Smooth muscle cell (in vitro differentiated cells): ENCODE data around the gene MSH2. TPM values are rescaled to one million over a fixed set of nuclear protein-coding genes. Genes with fewer than 3 reads are reported as not detected.

Experiments used
- DNase-seq: peaks from one replicate; lab custom pipeline; 2025; ENCODE audit not compliant: unreplicated experiment; lab: John Stamatoyannopoulos, UW
- H2AFZ ChIP-seq: fragments of 200-600 bp; sonication (generic); 2 replicates; pipeline ENCODE4 v1.6.0; 2016; ENCODE audit warnings: antibody characterized with exemption, low read depth, mild to moderate bottlenecking
- H3F3A ChIP-seq: fragments of 200-600 bp; sonication (generic); 2 replicates; pipeline ENCODE4 v1.6.0; 2017; ENCODE audit warnings: antibody characterized with exemption, low read depth
- H3K27ac ChIP-seq: fragments of 200-600 bp; sonication (generic); 2 replicates; pipeline ENCODE4 v1.5.1; 2016; ENCODE audit warnings: low read depth, mild to moderate bottlenecking
- H3K27me3 ChIP-seq: fragments of 200-600 bp; sonication (generic); 2 replicates; pipeline ENCODE4 v1.6.1; 2016; ENCODE audit warnings: low read depth, mild to moderate bottlenecking
- H3K36me3 ChIP-seq: fragments of 200-600 bp; sonication (generic); 2 replicates; pipeline ENCODE4 v1.5.1; 2016; ENCODE audit warnings: low read depth
- H3K4me1 ChIP-seq: fragments of 200-600 bp; sonication (generic); 2 replicates; pipeline ENCODE4 v1.5.1; 2016; ENCODE audit warnings: low read depth
- H3K4me2 ChIP-seq: fragments of 200-600 bp; sonication (generic); 2 replicates; pipeline ENCODE4 v1.6.0; 2016; ENCODE audit warnings: mild to moderate bottlenecking
- H3K4me3 ChIP-seq: fragments of 200-600 bp; sonication (generic); 2 replicates; pipeline ENCODE4 v1.5.1; 2016; ENCODE audit warnings: mild to moderate bottlenecking
- H3K79me2 ChIP-seq: fragments of 200-600 bp; sonication (generic); 2 replicates; pipeline ENCODE4 v1.6.0; 2016; ENCODE audit warnings: low read depth, mild to moderate bottlenecking
- H3K9ac ChIP-seq: fragments of 200-600 bp; sonication (generic); 2 replicates; pipeline ENCODE4 v1.6.0; 2016; ENCODE audit warnings: low read depth
- H3K9me3 ChIP-seq: fragments of 200-600 bp; sonication (generic); replicated peaks from 2 replicates; pipeline ENCODE4 v1.5.1; 2016; ENCODE audit warnings: low read depth
- H4K20me1 ChIP-seq: fragments of 200-600 bp; sonication (generic); 2 replicates; pipeline ENCODE4 v1.6.0; 2016; ENCODE audit warnings: low read depth
- WGBS: methylation state at CpG from one replicate; pipeline ENCODE4 v1.1.7; 2016; ENCODE audit warnings: low lambda C conversion rate; 5-methylcytosine and 5-hydroxymethylcytosine counted together
- microRNA counts: library from miRNA; unstranded; fragments of <30 nt; microRNA quantifications from one replicate; lab custom pipeline; 2016
- microRNA-seq: library from miRNA; unstranded; fragments of <30 nt; microRNA quantifications from one replicate; pipeline ENCODE4, GENCODE V29; 2016; ENCODE audit warnings: borderline number of aligned reads
- polyA plus RNA-seq: library from polyadenylated mRNA; unstranded; fragments of >200 nt; fragmentation: Nextera tagmentation; extraction: Ambion mirVana; gene quantifications from 2 replicates; pipeline ENCODE4 v1.2.1, GENCODE V29; 2016
- small RNA-seq: library from RNA; depleted of rRNA; stranded (forward); fragments of <200 nt; gene quantifications from one replicate; pipeline ENCODE3, GENCODE V24; 2014
- total RNA-seq: library from RNA; depleted of rRNA; stranded (reverse); fragments of >200 nt; gene quantifications from 2 replicates; pipeline ENCODE4 v1.2.3, GENCODE V29; 2014
- TF ChIP-seq, protein P1 (sequence below): fragments of 200-600 bp; sonication (generic); IDR thresholded peaks from 2 replicates; pipeline ENCODE4 v1.5.1; 2017; ENCODE audit warnings: borderline replicate concordance, mild to moderate bottlenecking, antibody characterized with exemption; ENCODE audit not compliant: insufficient read depth, poor library complexity, severe bottlenecking

Gene MSH2
- total and polyA plus RNA-seq, 2 experiments from 2014 or later, result 21.3 to 35.6 TPM

DNA sequence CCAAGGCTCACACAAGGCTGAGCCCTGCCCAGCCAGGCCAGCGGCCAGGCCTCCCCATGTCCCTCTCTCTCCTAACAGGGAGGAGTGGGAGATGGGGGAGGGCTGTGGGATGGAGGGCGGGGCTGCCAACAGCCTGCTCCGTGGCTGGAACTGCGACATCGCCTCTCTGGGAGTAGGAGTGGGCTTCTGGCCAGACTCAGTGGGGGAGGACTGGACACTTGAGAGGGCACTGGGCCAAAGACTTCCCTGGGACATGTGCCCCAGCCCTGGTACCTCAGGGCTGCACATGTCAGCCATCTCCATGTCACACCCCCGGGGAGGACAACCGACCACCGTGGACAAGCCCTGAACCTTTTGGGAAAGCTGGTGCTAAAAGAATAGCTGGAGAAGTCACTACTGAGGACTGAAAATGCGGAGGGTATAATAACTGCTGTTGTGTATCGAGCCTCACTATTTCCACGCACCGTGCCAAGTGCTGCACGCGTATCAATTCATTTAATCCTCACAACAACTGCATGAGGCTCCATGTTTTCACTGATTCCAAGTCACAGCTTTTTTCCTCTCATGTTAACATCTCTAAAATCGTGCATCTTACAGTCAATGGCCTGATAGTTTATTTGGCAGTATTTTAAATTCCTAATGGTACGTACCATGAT, 127.3 kb downstream of the MSH2 start:
- Histone ChIP-seq H3F3A (peaks cover 11% of the 10 kb centered on the region), H3K9me3 (no peaks in the 10 kb centered on the region), H3K4me2 (no peak overlapping the region), H3K4me3 (no peak overlapping the region), H3K79me2 (no peaks in the 10 kb centered on the region), H2AFZ (no peak overlapping the region), H4K20me1 (no peaks in the 10 kb centered on the region), H3K4me1 (peaks cover 23% of the 10 kb centered on the region), H3K36me3 (no peaks in the 10 kb centered on the region), H3K27ac (no peak overlapping the region), H3K27me3 (no peaks in the 10 kb centered on the region), H3K9ac (no peak overlapping the region)
- TF ChIP-seq, protein P1, sequence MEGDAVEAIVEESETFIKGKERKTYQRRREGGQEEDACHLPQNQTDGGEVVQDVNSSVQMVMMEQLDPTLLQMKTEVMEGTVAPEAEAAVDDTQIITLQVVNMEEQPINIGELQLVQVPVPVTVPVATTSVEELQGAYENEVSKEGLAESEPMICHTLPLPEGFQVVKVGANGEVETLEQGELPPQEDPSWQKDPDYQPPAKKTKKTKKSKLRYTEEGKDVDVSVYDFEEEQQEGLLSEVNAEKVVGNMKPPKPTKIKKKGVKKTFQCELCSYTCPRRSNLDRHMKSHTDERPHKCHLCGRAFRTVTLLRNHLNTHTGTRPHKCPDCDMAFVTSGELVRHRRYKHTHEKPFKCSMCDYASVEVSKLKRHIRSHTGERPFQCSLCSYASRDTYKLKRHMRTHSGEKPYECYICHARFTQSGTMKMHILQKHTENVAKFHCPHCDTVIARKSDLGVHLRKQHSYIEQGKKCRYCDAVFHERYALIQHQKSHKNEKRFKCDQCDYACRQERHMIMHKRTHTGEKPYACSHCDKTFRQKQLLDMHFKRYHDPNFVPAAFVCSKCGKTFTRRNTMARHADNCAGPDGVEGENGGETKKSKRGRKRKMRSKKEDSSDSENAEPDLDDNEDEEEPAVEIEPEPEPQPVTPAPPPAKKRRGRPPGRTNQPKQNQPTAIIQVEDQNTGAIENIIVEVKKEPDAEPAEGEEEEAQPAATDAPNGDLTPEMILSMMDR, result no peak
- WGBS, result 86% methylated on average over 16 of the region's 16 CpGs
- DNase-seq, result no peak

DNA sequence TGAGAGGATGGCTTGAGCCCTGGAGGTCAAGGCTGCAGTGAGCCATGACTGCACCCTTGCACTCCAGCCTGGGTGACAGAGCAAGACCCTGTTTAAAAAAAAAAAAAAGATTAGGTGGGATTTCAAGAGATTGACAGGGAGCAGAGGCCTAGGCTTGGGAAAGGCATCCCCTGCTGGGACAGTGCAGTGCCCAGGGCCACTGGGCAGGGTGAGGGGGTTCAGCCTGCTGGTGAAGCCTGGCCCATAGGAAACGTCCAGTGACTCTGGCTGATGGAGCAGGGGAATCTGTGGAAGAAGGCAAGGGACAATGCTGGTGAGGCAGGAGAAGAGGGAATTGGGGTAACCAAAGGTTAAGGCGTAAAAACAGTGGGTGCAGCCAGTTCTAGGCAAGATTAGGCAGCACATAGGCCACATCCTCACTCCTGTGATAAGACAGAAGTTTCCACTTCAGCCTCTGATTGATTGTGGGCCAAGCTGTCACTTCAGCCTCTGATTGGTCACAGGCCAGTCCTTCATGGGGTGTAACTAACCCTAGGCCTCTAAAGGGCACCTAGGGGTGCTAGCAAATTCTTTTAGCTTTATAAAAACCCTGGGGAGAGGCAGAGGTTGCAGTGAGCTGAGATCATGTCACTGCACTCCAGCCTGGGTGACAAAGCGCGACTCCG, 128.6 kb downstream of the MSH2 start:
- Histone ChIP-seq H3K4me2 (no peak overlapping the region), H3K36me3 (no peaks in the 10 kb centered on the region), H3K4me1 (peaks cover 23% of the 10 kb centered on the region), H3F3A (peaks cover 11% of the 10 kb centered on the region), H3K4me3 (no peak overlapping the region), H3K9ac (no peak overlapping the region), H3K27ac (no peak overlapping the region), H4K20me1 (no peaks in the 10 kb centered on the region), H3K27me3 (no peaks in the 10 kb centered on the region), H3K9me3 (no peaks in the 10 kb centered on the region), H2AFZ (no peak overlapping the region), H3K79me2 (no peaks in the 10 kb centered on the region)
- TF ChIP-seq, protein P1, result no peak
- no peak for DNase-seq
- WGBS, result 99% methylated on average over 5 of the region's 5 CpGs

MicroRNAs encoded within 50 kb of the gene (microRNA counts, 767-probe panel; counts per million panel counts)
- 183 counts per million for microRNA hsa-miR-559 (lab: Ali Mortazavi, UCI)

Small RNAs within 50 kb of the gene (microRNA-seq; reads per million reads assigned to microRNA genes)
- not detected for gene MIR559

Small RNAs within 50 kb of the gene (small RNA-seq; reads per million reads assigned to genes)
- not detected for gene MIR559
- gene RF00017, result not detected
- not detected for gene RN7SKP119

Other genes starting within 250 kb of the MSH2 start
- gene STPG4, start 247.8 kb upstream of the MSH2 start, total RNA-seq, result 0.36 and 0.54 TPM in 2 replicates
- 1.9 TPM in 1 of 2 replicates, not detected in the other for gene STPG4, start 247.8 kb upstream of the MSH2 start, polyA plus RNA-seq
- gene CALM2, start 226.6 kb upstream of the MSH2 start, total RNA-seq, result 937 and 981 TPM in 2 replicates
- 930 and 1,035 TPM in 2 replicates for gene CALM2, start 226.6 kb upstream of the MSH2 start, polyA plus RNA-seq
- gene EPCAM, start 33.8 kb upstream of the MSH2 start, total RNA-seq, result 23.4 and 26.3 TPM in 2 replicates
- 6.6 and 60.1 TPM in 2 replicates for gene EPCAM, start 33.8 kb upstream of the MSH2 start, polyA plus RNA-seq
- gene KCNK12, start 167.8 kb downstream of the MSH2 start, total RNA-seq, result 1.3 and 3.5 TPM in 2 replicates
- gene KCNK12, start 167.8 kb downstream of the MSH2 start, polyA plus RNA-seq, result 3.5 and 4.5 TPM in 2 replicates